T-helper 1 cell (primary cell): ENCODE measurements around the gene RPP25L.

ENCODE experiments used
- DNase-seq, 5 donors: peaks; one replicate each; pipeline ENCODE4 v3.0.0-alpha.2; 2012 to 2020

The RPP25L gene

GRCh38 chr9:34582787-34583186 lies 29.1 kb downstream of the RPP25L start:
- no peak for DNase-seq

DNA sequence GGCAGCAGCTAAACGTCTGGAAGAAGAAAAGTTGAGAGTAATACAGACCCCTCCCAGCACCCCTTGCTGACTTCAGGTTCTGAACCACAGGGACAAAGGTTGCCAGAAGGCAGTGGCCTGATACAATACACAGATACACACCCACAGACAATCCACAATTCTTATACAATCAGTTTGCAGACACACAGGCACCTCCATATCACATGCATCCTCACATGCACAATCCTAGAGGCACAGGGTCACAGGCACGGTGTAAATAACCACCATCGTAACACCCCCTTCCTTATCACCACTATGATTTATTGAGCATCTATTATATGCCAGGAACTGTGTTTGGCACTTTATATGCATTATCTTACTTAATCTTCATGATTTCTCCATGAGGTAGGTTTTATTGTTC lies 30.6 kb downstream of the RPP25L start:
- DNase-seq = no peak

GRCh38 chr9:34580358-34580757 lies 31.5 kb downstream of the RPP25L start:
- no peak for DNase-seq

GRCh38 chr9:34579808-34580163 lies 32.1 kb downstream of the RPP25L start:
- no peak for DNase-seq

DNA sequence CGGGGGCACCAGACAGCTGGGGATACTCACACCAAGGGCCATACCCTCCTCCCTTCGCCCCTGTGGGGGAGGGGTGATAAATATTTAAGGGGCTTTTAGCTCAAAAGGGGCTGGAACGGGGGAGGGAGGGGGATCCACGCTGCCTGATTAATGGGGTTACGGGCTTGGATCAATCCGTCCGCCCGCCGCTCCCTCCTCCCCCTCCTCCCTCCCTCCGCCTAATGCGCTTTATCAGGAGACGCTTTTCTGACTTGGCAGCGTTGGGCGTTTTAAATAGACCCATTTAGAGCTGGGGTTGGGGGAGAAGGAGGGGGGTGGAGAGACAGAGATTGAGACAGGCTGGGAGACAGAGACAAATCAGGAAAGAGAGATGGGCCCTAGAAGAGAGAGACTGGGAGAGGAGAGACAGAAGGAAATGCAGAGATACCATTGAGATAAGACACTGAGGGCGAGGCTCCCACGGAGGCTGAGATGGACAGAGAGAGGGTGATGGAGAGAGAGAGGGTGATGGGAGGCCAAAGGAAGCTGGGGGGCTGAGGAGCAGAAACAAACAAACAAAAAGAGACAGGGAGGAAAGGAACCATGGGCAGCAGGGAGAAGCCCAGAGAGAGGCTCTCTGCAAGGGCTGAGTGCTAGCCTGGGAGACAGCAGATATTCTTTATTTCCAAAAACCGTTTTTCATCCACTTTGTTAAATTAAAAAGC lies 32.6 kb downstream of the RPP25L start:
- no peak for DNase-seq

DNA sequence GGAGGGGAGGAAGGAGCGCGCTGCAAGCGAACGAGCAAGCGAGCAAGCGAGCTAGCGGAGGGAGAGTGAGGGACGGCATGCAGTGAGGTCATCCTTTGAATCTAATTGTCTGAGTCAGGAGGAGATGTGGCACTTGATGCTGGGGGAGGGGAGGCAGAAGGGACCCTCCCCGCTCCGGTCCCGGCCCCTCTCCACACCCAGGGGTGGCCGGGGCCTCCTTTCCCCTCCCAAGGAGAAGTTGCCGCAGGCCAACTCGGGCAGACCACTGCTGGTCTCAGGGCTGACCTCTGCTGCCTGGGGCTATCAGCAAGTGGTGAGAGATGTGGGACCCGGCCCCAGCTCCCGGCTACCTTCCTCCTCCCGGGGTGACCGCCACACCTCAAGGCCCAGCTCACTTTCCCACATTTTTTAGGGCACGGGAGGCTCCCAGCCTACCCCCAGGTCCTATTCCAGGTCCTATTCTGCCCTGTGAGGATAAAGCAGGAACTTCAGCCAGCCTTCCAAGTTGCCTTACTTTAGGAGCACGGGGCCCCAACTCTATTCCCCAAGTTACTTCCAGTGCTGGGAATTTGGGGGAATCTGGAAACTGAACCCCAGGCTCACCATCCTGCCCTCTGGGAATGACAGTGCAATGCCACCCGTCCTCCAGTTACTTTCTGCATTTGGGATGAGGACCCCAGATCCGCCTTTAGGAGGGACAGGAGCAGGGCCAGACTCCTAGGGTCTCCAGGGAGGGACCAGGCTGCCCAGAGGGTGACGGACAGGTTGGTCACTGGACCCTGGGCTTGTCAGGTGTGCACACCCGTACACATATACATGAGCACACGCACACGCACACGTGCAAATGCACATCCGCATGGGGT lies 33.4 kb downstream of the RPP25L start:
- DNase-seq = no peak

- no peak for DNase-seq
Measured at GRCh38 chr9:34577400-34578240, 34.3 kb downstream of the RPP25L start.

DNA sequence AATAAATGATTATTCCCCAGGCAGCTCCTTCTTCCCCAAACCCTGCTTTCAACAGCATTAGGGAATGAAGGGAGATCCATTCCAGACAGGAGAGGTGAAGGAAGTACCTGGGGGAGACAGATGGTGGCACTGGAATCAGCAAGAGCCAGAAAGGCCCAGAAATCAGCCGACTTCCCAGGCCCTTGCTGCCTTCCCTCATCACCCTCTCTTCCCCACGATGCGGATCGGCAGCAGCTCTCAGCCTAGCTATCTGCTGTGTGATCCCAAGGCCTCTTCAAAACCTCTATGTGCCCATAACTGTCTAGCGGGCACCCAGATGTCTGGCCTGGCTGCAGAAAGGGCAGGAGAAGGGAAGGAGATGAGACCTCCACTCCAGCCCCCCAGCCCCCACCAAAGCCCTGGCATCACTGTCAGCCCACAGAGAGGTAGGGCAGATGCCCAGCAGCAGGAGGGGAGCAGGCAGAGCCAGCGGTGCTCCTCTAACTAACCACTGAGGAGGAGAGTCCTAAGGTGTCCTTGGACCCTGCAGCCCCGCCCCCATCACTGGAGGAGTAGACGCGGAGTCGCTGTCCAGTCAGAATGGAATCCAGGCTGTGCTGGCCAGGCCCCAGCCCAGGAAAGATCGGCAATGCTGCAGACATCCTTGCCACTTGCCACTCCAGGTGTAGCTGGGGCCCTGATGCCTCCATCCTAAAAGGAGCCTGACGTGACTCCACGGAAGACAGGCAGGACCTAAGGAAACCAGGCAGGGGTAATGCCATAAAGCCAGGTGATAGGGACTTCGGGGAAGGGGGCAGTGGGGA lies 35.1 kb downstream of the RPP25L start:
- no peak for DNase-seq

GRCh38 chr9:34575862-34576596 lies 35.9 kb downstream of the RPP25L start:
- no peak for DNase-seq

- DNase-seq = no peak
Measured at GRCh38 chr9:34575241-34575640, 36.7 kb downstream of the RPP25L start.

DNA sequence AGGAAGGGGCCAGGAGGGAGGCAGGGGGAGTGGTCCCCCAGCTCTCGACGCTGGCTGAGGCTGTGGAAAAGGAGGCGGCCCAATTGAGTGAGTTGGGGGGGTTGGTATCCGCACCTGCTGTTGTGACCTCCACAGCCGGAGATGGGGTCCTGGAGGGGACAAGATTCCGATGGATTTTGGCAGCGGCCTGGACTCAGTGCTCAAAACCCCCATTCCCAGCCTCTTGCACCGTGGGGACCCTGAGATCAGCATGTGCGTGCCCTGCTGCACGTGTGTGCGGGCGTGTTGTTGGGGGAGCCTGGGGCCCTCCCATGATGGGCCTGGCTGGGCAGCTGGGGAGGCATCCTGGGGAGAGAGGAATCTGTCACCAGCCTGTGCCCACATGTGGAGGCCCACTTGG lies 37.3 kb downstream of the RPP25L start:
- no peak for DNase-seq

- DNase-seq = no peak
Measured at GRCh38 chr9:34573599-34574325, 38.1 kb downstream of the RPP25L start.

- DNase-seq = no peak
Measured at GRCh38 chr9:34572628-34573027, 39.3 kb downstream of the RPP25L start.

- no peak for DNase-seq
Measured at GRCh38 chr9:34572092-34572491, 39.8 kb downstream of the RPP25L start.

DNA sequence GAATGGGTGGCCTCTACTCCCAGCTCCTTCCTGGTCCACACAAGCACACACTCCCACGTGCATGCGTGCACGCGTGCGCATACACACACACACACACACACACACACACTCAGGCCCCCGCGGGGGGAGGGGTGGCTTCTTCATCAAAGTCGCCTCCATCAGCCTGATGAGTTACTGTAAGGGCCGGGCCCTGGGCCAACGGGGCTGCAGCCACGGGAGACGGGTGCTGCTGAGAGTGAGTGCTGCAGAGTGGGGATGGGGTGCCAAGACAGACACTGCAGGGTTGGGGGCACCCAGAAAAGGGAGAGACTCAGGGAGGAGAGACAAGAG lies 40.5 kb downstream of the RPP25L start:
- DNase-seq = no peak

DNA sequence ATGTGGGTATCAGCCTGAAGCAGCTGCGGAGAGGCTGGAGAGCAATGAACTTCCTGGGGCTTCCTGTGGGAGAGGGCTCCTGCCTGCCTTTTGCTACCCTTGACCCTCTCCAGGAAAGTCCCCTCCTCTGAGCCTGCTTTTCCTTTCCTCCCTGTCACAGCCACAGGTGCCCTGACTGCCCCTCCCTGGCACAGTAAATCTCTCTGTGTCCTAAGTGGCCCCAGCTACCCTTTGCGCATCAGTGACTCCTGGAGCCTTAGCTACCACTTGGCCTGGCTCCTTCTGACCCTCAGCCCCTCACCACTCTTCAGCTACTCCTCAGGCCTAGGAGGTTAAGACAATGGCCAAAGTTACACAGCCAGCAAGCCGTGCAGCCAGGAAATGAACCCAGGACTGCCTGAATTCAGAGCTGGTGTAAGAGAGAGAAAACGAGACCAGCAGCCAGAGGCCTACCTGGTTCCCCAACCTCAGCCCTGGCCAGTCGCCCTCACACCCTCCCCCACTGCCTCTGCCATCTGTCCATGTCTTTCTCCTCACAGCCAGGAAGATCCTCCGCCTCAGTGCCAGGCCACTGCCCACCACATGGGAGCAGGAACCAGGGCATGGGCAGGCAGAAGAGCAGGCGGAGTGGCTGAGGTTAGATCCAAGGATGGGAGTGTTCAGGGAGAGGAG lies 41.0 kb downstream of the RPP25L start:
- DNase-seq = no peak

- DNase-seq = no peak
Measured at GRCh38 chr9:34570376-34570775, 41.5 kb downstream of the RPP25L start.

GRCh38 chr9:34568774-34569173 lies 43.1 kb downstream of the RPP25L start:
- no peak for DNase-seq

DNA sequence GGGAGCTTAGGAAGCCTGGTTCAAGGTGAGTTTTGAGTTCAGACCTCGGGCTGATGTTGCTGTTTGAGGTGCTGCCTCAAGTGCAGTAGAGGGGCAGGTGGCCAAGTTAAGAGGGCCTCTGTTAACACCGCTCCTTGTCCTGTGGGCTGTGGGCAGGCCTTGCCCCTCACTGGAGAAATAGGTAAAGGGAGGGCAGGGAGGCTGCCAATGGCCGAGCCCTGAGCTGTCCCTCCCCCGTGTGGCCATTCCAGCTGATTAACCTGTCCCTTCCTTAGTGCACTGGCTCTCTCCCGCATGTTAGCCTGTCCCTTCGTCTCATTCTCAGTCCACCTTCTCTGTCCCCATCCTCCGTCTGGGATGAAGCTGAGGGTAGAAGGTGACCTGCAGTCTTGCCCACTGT lies 43.8 kb downstream of the RPP25L start:
- DNase-seq = no peak

DNA sequence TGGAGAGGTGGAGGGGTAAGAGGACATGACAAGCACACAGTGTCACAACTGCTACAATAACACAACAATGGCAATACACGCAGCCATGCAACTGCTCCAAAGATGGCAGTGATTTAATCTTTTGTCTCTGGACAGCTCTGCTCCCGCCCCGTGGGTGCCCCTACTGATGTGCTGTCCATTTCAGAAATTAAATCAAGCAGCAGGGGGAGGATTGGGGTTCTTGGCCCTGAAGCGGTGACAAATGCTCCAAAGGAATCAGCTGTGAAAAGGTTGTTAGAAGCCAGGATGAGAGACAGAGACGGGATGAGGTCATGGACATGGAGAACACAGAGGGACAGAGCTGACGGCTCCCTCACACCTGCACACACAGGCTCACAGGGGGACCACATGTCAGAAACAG lies 44.9 kb downstream of the RPP25L start:
- no peak for DNase-seq

GRCh38 chr9:34566322-34566721 lies 45.6 kb downstream of the RPP25L start:
- no peak for DNase-seq
